IPS-18a (cell line): ENCODE results near the gene PLA2G4F.

Source experiments
- H3K27ac ChIP-seq: one replicate; pipeline ENCODE4 v1.5.1; 2013; ENCODE audit warnings: low read length
- H3K27me3 ChIP-seq: one replicate; pipeline ENCODE4 v1.6.1; 2013; ENCODE audit warnings: mild to moderate bottlenecking, low read length; ENCODE audit not compliant: control insufficient read depth, insufficient read depth
- H3K36me3 ChIP-seq: one replicate; pipeline ENCODE4 v1.6.1; 2013; ENCODE audit warnings: low read depth, low read length; ENCODE audit not compliant: control insufficient read depth
- H3K4me1 ChIP-seq: one replicate; pipeline ENCODE4 v1.6.1; 2013; ENCODE audit warnings: low read depth, low read length; ENCODE audit not compliant: control insufficient read depth
- H3K4me3 ChIP-seq: one replicate; pipeline ENCODE4 v1.5.1; 2013; ENCODE audit warnings: low read length
- H3K9ac ChIP-seq: one replicate; pipeline ENCODE4 v1.6.1; 2013; ENCODE audit warnings: mild to moderate bottlenecking, low read length, moderate library complexity
- H3K9me3 ChIP-seq: one replicate; pipeline ENCODE4 v1.6.1; 2013; ENCODE audit warnings: low read depth, low read length; ENCODE audit not compliant: control insufficient read depth

Gene PLA2G4F

DNA sequence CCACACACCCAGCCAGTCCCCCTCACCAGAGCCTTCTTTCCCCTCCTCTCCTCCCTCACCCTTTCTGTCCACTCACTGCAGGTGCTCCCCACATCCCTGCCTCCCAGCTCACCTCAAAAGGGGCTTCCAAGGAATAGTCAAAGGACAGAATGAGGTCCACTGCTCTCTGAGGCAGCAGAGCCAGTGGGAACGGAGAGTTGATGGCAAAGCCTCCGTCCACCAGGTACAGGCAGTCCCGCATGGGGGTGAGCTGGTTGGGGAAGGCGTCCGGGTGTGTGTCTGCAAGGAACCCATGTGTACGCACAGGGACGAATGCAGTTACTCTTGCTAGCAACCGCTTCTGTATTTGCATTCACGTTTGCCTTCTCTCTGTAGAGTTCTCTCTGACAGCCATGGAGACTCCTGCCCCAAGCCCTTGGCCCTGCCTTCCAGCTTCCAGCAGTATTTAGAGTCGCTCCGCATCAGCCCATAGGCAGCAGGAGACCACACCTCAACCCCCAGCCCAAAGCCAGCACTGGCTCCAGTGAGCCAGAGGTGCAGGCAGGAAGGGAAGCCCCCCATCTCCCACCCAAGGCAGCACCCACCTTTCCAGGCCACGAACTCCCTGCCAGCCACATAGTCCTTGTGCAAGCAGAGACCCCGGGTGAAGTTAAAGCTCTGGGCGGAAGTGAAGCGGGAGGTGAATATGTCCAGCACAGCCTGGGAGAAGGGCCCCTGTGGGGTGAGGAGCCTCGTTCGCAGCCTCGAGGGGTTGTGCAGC is 12.4 kb downstream of the PLA2G4F start:
- Histone ChIP-seq H3K36me3 (no peaks in the 10 kb centered on the region), H3K9me3 (no peaks in the 10 kb centered on the region)

DNA sequence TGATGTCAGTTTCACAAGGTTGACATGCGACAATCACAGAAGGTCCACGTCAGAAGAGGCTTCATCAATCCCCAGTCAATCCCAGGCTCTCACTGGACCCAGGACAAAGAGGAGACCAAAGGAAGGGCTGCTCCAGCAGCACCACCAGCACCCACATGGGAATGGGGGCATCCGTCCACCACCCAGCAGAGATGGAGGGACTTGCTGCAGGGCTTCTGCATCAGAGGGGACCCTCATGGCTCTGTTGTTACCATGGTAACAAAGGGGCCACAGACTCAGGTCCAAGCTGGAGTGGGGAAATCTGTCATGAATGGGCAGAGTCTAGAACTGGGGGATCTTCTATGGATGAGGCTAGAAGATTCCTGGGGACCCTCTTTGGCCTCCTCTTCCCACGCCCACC is 13.1 kb downstream of the PLA2G4F start:
- no peaks in the 10 kb centered on the region for H3K4me1 ChIP-seq
- no peaks in the 10 kb centered on the region for H3K9me3 ChIP-seq
- no peak overlapping the region for H3K9ac ChIP-seq
- no peaks in the 10 kb centered on the region for H3K27me3 ChIP-seq
- H3K36me3 ChIP-seq = no peaks in the 10 kb centered on the region
- no peak overlapping the region for H3K27ac ChIP-seq
- no peak overlapping the region for H3K4me3 ChIP-seq

More for the DNA sequence above, 12.4 kb downstream of the PLA2G4F start:
- Histone ChIP-seq H3K9ac (no peak overlapping the region), H3K4me3 (no peak overlapping the region), H3K27me3 (no peaks in the 10 kb centered on the region), H3K4me1 (no peaks in the 10 kb centered on the region), H3K27ac (no peak overlapping the region)

DNA sequence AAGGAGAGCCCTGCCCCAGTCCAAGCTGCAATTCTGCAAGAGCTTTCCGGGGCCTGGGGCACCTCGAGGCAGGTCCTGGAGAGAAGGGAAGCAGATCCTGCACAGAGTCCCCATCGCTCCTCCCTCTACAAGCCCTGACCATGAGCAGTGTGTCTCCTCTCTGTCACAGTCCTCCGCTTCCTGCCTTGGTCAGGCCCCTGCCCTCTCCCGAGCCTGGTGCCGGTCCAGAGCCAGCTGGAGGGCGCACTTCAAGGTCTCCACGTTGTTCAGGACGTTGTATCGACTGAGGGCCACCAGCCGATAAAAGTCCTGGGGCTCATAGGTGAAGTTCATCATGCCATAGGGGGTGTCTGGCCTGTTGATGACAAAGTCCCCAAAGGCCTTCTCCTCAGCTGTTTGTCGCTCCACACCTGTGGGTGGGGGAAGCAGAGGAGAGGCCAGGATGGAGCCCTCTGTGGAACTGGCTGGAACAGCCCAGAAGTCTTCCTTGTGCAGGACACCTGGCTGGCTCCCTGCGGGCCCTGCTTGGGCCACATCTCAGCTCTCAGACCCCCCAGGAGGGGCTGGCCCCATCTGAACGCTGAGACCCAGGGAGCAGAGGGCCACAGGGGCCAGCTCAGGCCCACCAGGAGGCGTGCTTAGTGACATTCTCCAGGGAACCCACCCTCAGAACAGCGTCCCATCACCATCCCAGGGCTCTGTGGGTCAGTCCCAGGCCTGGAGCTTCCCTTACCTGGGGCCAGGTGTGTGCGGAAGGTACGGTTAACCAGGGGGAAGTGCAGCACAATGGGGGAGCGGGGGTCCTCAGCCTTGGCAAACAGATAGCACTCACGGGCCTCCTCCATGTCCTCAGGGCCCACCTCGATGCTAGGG is 14.4 kb downstream of the PLA2G4F start:
- Histone ChIP-seq H3K27me3 (no peaks in the 10 kb centered on the region), H3K9ac (no peak overlapping the region), H3K27ac (no peak overlapping the region)

DNA sequence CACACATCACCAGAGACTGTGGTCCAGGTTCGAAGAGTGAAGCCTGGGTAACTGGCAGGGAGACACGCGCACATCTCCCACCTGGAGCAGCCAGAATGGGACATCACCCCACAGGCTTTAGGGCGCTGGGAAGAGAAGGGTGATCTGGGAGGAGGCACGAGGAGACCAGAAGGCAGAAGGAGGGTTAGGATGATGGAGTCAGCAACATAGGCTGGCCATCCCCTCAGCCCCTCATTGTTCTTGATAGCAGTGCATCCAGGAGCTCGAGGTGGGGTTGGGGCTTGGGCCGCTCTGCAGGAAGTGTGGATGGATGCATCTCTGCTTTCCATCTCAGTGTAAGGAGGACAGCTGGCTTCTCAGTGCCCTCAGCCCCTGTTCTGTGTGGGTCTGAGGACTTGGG is 15.2 kb downstream of the PLA2G4F start:
- Histone ChIP-seq H3K4me1 (no peaks in the 10 kb centered on the region), H3K27me3 (no peaks in the 10 kb centered on the region), H3K9ac (no peak overlapping the region), H3K9me3 (no peaks in the 10 kb centered on the region), H3K27ac (no peak overlapping the region), H3K4me3 (no peak overlapping the region), H3K36me3 (no peaks in the 10 kb centered on the region)

More for the DNA sequence above, 14.4 kb downstream of the PLA2G4F start:
- H3K4me3 ChIP-seq = no peak overlapping the region
- no peaks in the 10 kb centered on the region for H3K9me3 ChIP-seq
- H3K4me1 ChIP-seq = no peaks in the 10 kb centered on the region
- no peaks in the 10 kb centered on the region for H3K36me3 ChIP-seq

DNA sequence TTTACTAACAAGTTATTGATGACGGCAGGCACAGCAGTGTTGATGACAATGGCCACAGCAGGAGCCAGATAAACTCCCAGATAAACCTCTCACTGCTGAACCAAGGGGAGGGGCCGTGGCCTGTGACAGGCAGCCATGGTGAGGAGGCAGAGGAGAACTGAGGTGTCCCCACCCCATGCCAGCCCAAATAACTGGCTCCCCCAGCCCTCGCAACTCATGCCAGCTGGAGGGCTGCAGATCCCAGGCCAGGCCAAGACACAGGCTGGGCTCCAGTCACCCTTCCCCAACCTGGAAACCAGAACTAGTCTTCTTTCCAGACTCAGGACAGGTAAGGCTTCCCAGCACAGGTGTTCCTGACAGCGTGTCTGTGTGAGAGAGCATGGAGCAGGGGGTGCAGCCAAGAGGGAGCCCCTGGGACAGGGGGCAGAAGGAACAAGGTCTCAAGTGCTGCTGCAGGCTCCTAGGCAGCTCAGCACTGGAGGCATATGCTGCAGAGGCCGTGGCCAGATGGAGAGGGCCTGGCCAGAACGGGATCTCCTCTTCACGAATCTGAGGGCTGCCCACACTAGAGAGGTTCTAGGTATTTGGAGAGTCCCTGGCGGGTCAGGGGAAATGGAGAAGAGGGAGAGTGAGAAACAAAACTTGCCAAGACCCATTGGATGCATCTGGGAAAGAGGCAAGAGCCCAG is 15.9 kb downstream of the PLA2G4F start:
- Histone ChIP-seq H3K4me1 (no peaks in the 10 kb centered on the region), H3K36me3 (no peaks in the 10 kb centered on the region), H3K4me3 (no peak overlapping the region), H3K27ac (no peak overlapping the region), H3K27me3 (no peaks in the 10 kb centered on the region), H3K9ac (no peak overlapping the region), H3K9me3 (no peaks in the 10 kb centered on the region)

DNA sequence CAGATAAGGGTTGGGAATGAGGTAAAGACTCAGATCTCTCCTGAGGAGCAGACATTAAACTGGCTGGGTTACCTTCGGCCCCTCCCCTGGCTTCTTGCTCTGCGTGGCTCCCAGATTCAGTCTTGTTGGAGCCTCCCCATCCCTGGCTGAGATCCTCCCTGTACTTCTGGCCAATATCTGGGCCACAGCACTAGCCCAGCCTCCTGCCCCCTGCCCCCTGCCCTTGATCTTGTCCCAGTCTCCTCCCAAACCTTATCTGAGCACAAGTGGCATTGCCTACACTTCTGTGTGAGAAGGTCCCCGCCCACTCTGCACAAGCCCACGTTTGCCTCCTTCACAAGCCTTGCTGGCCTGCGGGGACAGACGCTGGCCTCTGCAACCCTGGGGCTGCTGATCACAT is 16.8 kb downstream of the PLA2G4F start:
- Histone ChIP-seq H3K27ac (no peak overlapping the region), H3K4me3 (no peak overlapping the region), H3K9me3 (no peaks in the 10 kb centered on the region), H3K36me3 (no peaks in the 10 kb centered on the region), H3K4me1 (no peaks in the 10 kb centered on the region), H3K27me3 (no peaks in the 10 kb centered on the region), H3K9ac (no peak overlapping the region)

DNA sequence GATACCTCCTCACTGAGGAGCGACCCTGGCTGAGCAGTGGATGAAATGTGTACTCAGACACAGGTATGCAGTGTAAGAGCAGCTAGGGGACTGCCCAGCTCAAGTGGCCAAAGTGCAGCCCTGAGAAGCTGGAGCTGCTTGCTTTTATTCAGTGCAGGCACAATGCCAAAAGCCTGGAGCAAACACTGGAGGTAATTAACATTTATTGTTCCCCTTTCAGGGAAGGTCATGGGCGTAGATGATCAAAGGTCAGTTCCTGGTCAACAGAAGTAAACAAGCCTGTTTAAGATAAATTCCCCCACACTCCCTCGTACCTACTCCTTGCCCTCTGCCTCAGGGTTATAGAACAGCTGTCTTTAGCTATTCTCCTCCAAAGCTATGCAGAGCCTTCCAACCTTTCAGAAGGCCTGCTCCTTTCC is 17.5 kb downstream of the PLA2G4F start:
- no peak overlapping the region for H3K27ac ChIP-seq
- no peaks in the 10 kb centered on the region for H3K4me1 ChIP-seq
- H3K27me3 ChIP-seq = no peaks in the 10 kb centered on the region
- H3K36me3 ChIP-seq = no peaks in the 10 kb centered on the region
- no peak overlapping the region for H3K4me3 ChIP-seq
- no peaks in the 10 kb centered on the region for H3K9me3 ChIP-seq
- no peak overlapping the region for H3K9ac ChIP-seq

DNA sequence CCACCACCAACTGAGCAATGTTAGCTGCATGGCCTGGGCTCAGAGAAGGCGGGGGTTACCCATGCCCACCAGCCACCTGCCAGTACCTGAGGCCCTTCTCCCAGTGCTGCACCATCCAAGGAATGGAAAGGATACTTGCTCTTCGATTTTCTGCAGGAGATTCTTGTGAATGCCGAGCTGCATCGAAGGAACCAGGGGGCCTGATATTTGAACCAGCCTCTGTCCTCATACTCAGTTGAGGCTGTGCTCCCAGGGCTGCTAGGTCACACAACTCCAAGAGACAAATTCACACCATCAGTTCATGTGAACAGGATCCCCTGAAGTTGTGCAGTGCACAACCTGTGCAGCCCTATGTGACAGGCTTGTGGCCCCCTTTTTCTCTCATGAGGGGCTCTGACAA is 18.0 kb downstream of the PLA2G4F start:
- no peak overlapping the region for H3K9ac ChIP-seq
- H3K9me3 ChIP-seq = no peaks in the 10 kb centered on the region
- no peak overlapping the region for H3K27ac ChIP-seq
- H3K36me3 ChIP-seq = no peaks in the 10 kb centered on the region
- no peaks in the 10 kb centered on the region for H3K27me3 ChIP-seq
- H3K4me1 ChIP-seq = no peaks in the 10 kb centered on the region
- H3K4me3 ChIP-seq = no peak overlapping the region

DNA sequence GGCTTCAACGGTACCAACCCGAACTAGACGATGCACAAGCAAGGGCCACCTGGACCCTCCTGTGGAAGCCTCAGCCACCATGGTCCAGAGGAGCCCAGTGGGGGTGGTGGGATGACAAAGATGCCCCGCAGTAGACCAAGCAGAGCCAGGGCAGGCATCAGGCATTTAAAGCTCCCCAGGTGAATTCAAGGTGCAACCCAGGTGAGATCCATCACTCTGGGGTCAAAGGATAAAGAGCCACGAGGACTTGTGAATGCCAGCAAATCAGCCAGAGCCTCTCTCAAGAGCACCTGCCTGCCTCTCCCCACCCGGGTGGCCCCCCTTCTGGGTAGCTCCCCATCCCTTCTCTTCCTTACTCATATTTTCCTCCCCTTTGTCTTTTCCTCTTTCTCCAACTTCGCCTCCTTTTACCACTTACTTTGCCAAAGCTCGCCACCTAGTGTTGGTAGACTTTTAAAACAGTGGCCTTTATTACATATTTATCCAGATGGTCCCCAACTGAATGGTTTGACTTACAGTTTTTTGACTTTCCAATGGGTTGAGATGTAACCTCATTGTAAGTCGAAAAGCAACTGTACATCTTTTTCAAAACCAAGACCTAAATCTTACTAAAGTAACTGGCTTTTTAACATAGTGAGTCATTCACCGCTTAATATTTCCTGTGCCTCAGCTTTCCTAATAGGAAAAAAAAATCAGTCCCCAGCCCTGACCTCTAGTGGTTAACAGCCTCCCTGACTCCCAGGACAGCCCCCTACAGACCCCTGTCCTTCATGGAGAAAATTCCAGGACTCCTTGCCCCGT is 18.8 kb downstream of the PLA2G4F start:
- no peak overlapping the region for H3K9ac ChIP-seq
- no peak overlapping the region for H3K4me3 ChIP-seq
- H3K27me3 ChIP-seq = no peaks in the 10 kb centered on the region
- H3K9me3 ChIP-seq = no peaks in the 10 kb centered on the region
- no peak overlapping the region for H3K27ac ChIP-seq
- no peaks in the 10 kb centered on the region for H3K36me3 ChIP-seq
- H3K4me1 ChIP-seq = no peaks in the 10 kb centered on the region

DNA sequence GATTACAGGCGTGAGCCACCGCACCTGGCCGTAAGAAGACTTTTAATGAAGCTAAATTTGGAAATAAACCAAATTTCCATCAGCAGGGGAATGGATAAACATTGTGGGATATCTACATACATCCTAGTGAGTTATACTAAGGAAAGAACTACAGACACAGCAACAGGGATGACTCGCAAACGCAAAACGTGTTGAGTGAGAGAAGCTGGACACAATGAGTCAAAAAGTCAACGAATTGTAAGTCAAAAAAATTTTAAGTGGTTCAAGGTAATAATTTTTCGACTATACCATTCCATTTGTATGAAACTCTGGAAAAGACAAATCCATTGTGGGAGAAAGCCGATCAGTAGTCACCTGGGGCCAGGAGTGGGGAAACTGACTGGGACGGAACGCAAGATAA is 19.9 kb downstream of the PLA2G4F start:
- Histone ChIP-seq H3K9ac (no peak overlapping the region), H3K27ac (no peak overlapping the region), H3K36me3 (no peaks in the 10 kb centered on the region), H3K4me3 (no peak overlapping the region), H3K27me3 (no peaks in the 10 kb centered on the region), H3K9me3 (no peaks in the 10 kb centered on the region), H3K4me1 (no peaks in the 10 kb centered on the region)

DNA sequence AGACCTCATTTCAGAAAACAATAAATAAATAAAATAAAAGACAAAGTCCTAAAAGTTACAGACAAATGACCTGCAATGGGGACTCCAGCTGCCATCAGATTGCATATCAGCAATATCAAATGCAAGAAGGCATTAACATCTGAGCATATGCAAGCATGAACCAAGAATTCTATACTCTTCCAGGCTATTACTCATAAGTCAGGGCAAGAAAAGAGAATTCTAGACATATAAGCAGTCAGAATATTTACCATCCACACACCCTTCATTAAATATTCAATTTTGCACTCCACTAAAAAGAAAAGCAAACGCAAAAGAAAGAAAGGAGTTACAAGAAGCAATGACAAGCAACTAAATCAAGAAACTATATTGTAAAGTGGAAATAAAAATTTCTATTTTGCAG is 21.1 kb downstream of the PLA2G4F start:
- no peaks in the 10 kb centered on the region for H3K36me3 ChIP-seq
- H3K4me1 ChIP-seq = no peaks in the 10 kb centered on the region
- no peaks in the 10 kb centered on the region for H3K9me3 ChIP-seq
- H3K27me3 ChIP-seq = no peaks in the 10 kb centered on the region
- H3K27ac ChIP-seq = no peak overlapping the region
- no peak overlapping the region for H3K9ac ChIP-seq
- no peak overlapping the region for H3K4me3 ChIP-seq
